Glomerular visceral epithelial cell (primary cell): ENCODE measurements around the gene LAMC1.
A peak's percentile ranks its signal among the peaks of the same experiment; 100 is the strongest.

Source experiments
- DNase-seq: peaks from one replicate; pipeline ENCODE4 v3.0.0-alpha.2; 2016; ENCODE audit errors: extremely low spot score

The LAMC1 gene

DNA sequence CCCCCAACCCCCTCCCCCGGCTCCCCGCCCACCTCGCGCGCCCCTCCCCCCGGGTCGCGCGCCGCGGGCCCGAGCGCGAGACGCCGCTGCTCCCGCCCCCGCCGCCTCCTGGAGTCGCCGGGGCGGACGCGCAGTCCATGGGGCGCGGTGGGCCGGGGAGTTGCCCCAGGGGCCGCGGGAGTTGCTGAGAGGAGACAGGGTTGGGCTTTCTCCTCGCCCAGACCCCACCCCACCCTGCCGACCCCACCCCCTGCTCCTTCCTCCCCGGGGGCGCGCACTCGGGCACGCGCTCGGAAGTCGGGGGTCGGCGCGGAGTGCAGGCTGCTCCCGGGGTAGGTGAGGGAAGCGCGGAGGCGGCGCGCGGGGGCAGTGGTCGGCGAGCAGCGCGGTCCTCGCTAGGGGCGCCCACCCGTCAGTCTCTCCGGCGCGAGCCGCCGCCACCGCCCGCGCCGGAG is at the start of gene LAMC1:
TSS of gene LAMC1 (plus strand) at position 275 of the 455 bp plus-strand sequence. CDS start 297 bp downstream, outside the sequence.
- peak; percentile 92 for DNase-seq

GRCh38 chr1:182974506-182975191 is 48.6 kb upstream of the LAMC1 start:
- DNase-seq, result no peak

DNA sequence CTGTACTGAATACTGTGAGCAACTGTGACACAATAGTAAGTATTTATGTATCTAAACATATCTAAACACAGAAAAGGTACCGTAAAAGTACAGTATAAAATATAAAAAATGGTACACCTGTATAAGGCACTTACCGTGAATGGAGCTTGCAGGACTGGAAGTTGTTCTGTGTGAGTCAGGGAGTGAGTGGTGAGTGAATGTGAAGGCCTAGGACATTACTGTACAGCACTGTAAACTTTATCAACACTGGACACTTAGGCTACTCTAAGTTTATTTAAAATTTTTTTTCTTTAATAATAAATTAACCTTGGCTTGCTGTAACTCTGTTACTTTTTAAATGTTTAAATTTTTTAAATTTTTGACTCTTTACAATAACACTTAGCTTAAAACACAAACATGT is 45.7 kb upstream of the LAMC1 start:
- no peak for DNase-seq

- no peak for DNase-seq
Measured at GRCh38 chr1:182978151-182978853, 44.9 kb upstream of the LAMC1 start.

DNA sequence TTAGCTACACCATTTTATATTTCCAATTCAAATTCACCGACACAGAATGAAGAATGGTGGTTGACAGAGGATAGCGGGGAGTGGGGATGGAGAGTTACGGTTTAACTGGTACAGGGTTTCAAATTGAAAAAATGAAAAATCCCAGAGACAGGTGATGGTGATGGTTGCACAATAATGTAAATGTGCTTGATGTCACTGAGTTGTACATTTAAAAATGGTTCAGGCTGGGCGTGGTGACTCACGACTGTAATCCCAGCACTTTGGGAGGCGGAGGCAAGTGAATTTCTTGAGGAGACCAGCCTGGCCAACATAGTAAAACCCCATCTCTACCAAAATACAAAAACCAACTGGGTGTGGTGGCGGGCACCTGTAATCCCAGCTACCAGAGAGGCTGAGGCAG is 39.1 kb upstream of the LAMC1 start:
- no peak for DNase-seq

DNA sequence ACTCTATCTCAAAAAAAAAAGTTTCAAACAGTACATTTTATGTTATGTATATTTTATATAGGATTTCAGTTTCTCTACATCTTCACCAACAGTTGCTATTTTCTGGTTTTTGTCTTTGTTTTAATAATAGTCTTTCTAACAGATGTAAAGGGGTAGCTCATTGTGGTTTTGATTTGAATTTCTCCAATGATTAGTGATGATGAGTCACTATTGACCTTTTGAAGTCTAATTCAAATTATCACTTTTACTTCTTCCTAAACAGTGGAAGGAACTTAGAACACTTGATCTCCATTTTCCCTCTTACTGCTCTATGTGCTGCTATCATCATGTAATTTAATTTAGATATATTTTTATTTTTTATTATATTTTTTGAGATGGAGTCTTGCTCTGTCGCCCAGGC is 38.6 kb upstream of the LAMC1 start:
- no peak for DNase-seq

- no peak for DNase-seq
Measured at GRCh38 chr1:182985876-182986275, 37.3 kb upstream of the LAMC1 start.

GRCh38 chr1:182990413-182991144 is 32.6 kb upstream of the LAMC1 start:
- DNase-seq, result no peak

DNA sequence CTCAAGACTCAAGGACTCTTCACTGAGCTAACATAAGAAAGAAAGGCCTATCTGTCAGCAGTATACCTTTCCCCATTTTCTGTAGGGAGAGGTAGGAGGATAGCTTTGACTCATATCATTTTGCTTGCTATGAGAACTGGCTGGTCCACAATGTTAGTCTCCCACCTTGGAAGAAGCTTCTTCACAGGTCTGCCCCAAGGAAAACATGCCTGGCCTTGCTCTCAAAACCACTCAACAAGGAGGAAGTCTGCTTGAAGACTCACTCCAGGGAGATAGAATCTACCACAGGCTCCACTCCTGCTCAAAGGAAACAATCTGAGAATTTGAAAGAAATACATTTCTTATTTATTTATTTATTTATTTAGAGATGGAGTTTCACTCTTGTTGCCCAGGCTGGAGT is 29.5 kb upstream of the LAMC1 start:
- DNase-seq, result no peak

GRCh38 chr1:182995894-182996293 is 27.3 kb upstream of the LAMC1 start:
- no peak for DNase-seq

- DNase-seq, result no peak
Measured at GRCh38 chr1:182996816-182997215, 26.4 kb upstream of the LAMC1 start.

DNA sequence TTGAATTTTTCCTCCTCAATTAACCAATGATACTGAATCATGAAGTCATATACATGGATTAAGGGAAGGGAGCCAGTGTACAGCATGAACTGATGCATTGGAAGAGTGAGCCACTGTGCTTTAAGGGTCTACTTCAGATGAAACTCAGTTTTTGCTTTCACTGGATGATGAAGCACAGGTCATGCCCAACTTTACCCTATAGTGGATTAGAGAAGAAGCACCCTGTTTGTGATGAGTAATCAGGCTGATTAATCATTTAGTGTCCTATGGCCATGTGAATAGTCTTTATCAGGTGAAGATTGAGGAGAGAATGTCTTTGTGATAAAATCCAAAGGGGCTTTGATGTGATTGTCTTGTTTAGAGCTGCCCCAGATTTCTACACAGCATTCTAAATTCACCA is 24.7 kb upstream of the LAMC1 start:
- DNase-seq, result no peak

GRCh38 chr1:183000167-183000962 is 22.9 kb upstream of the LAMC1 start:
- DNase-seq, result no peak

DNA sequence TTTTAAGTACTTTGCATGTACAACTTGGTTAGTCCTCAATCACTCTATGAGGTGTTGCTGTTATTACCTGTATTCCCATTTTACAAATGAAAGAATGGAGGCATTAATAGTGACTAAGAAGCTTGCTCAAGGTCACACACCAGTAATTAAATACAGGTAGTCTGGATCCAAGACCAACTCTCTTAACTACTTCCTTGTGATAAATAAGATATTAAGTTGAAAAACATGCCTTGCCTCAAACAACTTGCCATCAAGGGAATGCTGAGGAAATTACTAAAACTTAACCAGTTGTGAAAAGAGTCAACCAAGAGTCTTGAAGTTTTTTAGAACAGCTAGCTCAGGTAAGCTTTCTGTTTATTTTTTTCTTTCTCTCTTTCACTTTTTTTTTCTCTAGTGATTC is 21.0 kb upstream of the LAMC1 start:
- DNase-seq, result no peak

GRCh38 chr1:183002797-183003196 is 20.4 kb upstream of the LAMC1 start:
- DNase-seq, result no peak

DNA sequence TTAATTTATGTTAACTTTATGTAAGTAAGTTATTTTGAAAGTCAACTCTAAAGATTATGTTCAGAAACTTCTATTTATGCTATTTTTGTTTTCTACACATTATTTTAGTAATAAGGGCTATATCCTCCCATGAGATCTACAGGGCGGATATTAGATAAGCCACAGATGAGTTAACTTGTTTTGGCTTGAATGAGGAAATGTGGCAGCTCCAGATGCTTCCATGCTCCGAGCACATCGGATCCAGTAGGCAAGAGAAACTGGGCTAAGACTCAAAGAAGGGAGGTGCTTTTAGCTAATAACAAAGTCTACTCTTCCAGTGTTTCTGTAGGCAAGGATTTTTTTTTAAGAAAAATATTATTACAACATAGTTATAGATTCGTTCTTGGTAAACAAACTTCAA is 20.0 kb upstream of the LAMC1 start:
- DNase-seq, result no peak

DNA sequence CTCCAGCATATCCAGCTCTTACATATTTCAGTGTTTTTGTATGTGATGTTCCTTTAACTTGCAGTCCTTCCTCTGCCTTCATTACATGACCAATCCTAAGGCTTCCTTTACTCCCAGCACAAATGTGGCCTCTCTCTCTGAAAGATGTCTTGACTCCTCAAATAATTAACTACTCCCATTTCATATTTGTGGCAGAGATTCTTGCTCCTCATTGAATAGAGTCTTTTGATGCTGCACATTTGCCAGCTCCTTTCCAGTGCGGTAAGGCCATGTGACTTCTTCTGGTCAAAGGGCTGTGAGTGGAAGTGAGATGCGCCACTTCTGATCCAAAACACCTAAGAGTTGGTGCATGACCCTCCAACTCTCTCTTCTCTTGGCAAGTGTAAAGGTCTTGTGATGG is 19.1 kb upstream of the LAMC1 start:
- peak; percentile 17 for DNase-seq

GRCh38 chr1:183011859-183012258 is 11.4 kb upstream of the LAMC1 start:
- no peak for DNase-seq

DNA sequence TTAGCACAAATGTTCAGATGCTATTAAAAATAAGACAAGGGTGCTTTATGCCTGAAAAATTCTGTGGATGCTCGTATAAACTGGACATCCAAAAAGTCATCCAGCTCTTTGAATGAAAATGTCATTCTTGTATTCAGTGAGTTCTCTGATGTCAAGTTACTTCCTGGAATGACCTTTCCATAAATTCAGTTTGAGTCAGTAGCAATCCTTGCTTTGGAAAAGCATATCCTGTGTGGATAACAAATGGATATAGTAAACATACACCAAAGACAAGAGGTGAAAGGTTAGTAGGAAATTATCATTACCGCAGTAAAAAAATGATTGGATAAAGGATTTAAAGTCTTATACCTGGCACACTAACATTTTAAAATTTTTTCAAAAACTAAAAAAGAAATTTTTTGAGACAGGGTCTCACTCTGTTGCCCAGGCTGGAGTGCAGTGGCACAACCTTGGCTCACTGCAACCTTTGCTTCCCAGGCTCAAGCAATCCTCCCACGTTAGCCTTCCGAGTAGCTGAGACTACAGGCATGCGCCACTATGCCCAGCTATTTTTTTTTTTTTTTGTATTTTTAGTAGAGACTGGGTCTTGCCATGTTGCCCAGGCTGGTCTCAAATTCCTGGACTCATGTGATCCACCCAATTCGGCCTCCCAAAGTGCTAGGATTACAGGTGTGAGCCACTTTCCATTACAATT is 10.8 kb upstream of the LAMC1 start:
- DNase-seq, result no peak

GRCh38 chr1:183019139-183019740 is 4.0 kb upstream of the LAMC1 start:
- no peak for DNase-seq

DNA sequence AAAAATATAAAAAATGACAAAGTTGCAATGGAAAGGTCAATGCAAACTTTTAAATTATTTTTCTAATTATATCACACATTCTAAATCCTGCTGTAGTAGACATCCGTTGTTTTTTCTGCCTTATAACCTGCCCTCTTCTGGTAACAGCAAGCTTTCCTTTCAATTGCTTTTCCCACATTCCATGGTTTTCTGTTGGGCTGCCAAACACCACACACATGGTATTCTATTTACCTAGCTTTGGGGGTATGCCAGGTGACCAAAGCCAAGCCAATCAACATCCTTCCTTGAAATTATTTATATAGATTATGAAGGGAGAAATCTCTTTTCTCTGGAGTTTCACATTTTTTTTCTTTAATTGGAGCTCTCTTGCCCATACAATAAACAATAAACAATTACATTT is 3.4 kb upstream of the LAMC1 start:
- peak; percentile 25 for DNase-seq
